22Rv1 (cell line): ENCODE data around the gene KLHL25.

Source experiments
- CTCF ChIP-seq: fragments of 450-650 bp; IDR thresholded peaks from 2 replicates; pipeline ENCODE4 v1.5.1; 2017; ENCODE audit warnings: mild to moderate bottlenecking
- ZFX ChIP-seq: fragments of 450-650 bp; IDR thresholded peaks from 2 replicates; pipeline ENCODE4 v1.6.1; 2017; ENCODE audit warnings: antibody characterized with exemption, borderline replicate concordance

GRCh38 chr15:85757073-85757938 is 37.4 kb downstream of the KLHL25 start:
- no peak for TF ChIP-seq CTCF
- TF ChIP-seq ZFX = no peak
